ENCODE results near the gene GRPEL1. TPM values are rescaled to one million over a fixed set of nuclear protein-coding genes. Genes with fewer than 3 reads are reported as not detected.
A peak's percentile ranks its signal among the peaks of the same experiment; 100 is the strongest.

GRPEL1 gene
- total RNA-seq (2021) = 49.3 and 49.9 TPM in 2 replicates
- Bru-seq, nascent RNA = percentile 85 among the genes with signal in this experiment
- BruChase-seq, experiment 1, labeled RNA remaining after a 2-hour chase = percentile 83 among the genes with signal in this experiment
- percentile 92 among the genes with signal in this experiment for BruChase-seq, experiment 2, labeled RNA remaining after a 6-hour chase
- long read RNA-seq, transcript GRPEL1-201 (4 exons, 2,775 nt) = major isoform, 180 of 187 reads
- long read RNA-seq, partial matches to known transcripts = 0 of 187 reads
- long read RNA-seq, other reads (novel, unspliced or antisense) = 6 of 187 reads

DNA sequence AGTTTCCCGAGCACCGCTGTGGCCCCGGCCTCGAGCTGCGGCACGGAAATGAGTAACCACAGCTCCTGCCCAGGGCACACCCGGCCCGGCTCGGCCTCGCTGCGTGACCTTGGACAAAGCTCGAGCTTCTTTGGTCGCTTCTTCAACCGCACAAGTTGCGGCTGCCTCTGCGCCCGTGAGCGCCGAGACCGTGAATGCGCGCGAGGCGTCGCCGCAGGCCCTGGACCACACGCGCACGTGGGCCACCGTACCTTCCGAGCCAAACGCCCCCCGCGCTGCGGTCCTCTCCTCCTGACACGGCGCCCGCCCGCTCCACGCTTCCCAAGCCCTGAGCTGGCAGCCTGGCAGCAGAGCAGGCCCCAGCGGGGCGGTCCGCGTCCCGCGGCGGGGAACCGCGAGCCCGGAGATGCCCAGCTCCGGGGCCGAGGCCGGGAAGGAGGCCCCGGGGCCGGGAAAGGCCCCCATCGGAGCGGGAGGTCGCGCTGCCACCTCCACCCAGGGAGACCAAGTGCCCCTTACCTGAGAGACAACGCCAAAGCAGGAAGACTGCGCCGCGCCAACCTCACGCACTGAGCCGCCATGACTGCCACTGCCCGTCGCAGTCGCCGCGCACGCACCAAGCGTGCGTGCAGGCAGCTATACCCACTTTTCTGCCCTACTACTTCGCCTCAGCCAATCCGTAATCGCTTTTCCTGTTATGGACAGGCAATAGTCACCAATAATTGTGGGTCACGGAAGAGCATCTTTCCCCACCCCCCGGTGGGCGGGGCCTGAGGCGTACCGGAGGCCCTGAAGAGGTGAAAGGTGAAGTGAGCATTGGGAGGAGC, at the start of gene GRPEL1:
TSS of gene GRPEL1 (minus strand) at position 613 of the 827 bp plus-strand sequence. CDS start at position 581, 32 bp downstream.
- Histone ChIP-seq H3F3A (ENCODE audit: insufficient read depth, low read depth) (no peaks in the 10 kb centered on the region; the same call in 1 of the 2 replicates), H3K4me1 (replicated peaks; ENCODE audit: insufficient read depth) (peaks cover 13% of the 10 kb centered on the region), H3K9me3 (ENCODE audit: insufficient read depth, low read depth) (no peaks in the 10 kb centered on the region), H3K4me2 (peak within 1 kb of the TSS; percentile 94), H3K79me2 (ENCODE audit: low read depth) (peaks cover 34% of the 10 kb centered on the region), H3K36me3 (ENCODE audit: low read depth) (peaks cover 8% of the 10 kb centered on the region; the same call in 1 of the 2 replicates), H3K9me2 (ENCODE audit: insufficient read depth) (no peaks in the 10 kb centered on the region), H4K20me1 (ENCODE audit: insufficient read depth) (peaks cover 34% of the 10 kb centered on the region), H3K27ac (peak within 1 kb of the TSS; percentile 63), H3K4me3 (peak within 1 kb of the TSS; percentile 90), H2AFZ (peak within 1 kb of the TSS; percentile 97), H3K27me3 (ENCODE audit: insufficient read depth, low read depth) (no peaks in the 10 kb centered on the region)
- POLR2A ChIA-PET (ENCODE audit: unreplicated experiment) = interaction anchor here (0.5 to 1.0 kb wide), 10 partner anchors 17 to 686 kb away, joined by 3 to 9 read pairs (median 4); no protein-coding TSS in a partner anchor
- no peak for TF ChIP-seq EZH2 (IDR thresholded peaks at IDR 0.05; ENCODE audit: low read depth)
- TF ChIP-seq CTCF (conservative IDR thresholded peaks at IDR 0.05) = no peak
- peak; percentile 96 to 99 for DNase-seq
- intact Hi-C loops (cut with micrococcal nuclease; ENCODE audit: unreplicated experiment) = loop anchor here (1.0 to 5.0 kb wide), 4 partner anchors 24 to 285 kb away; partner anchors contain the start of genes KIAA0232 and TADA2B
- CTCF ChIA-PET = interaction anchor here (0.6 to 1.9 kb wide), 5 partner anchors 24 to 494 kb away, joined by 3 to 9 read pairs (median 3); partner anchors contain the start of gene TADA2B
- BruUV-seq (replicated peaks) = no TSS peak

GRCh38 chr4:7116705-7117104, 48.8 kb upstream of the GRPEL1 start:
- Histone ChIP-seq H4K20me1 (ENCODE audit: insufficient read depth) (no peaks in the 10 kb centered on the region), H3F3A (ENCODE audit: insufficient read depth, low read depth) (no peaks in the 10 kb centered on the region), H3K9me2 (ENCODE audit: insufficient read depth) (no peaks in the 10 kb centered on the region), H3K79me2 (ENCODE audit: low read depth) (no peaks in the 10 kb centered on the region), H3K36me3 (ENCODE audit: low read depth) (no peaks in the 10 kb centered on the region), H3K27me3 (ENCODE audit: insufficient read depth, low read depth) (peaks cover 25% of the 10 kb centered on the region), H3K9me3 (ENCODE audit: insufficient read depth, low read depth) (no peaks in the 10 kb centered on the region), H3K4me2 (no peak overlapping the region), H3K4me3 (no peak overlapping the region), H2AFZ (no peak overlapping the region), H3K27ac (no peak overlapping the region), H3K4me1 (replicated peaks; ENCODE audit: insufficient read depth) (no peaks in the 10 kb centered on the region)
- ChIA-PET POLR2A (ENCODE audit: unreplicated experiment) (no interaction called here), CTCF (no interaction called here)
- intact Hi-C loops (cut with micrococcal nuclease; ENCODE audit: unreplicated experiment) = no loop called here
- no peak for DNase-seq
- TF ChIP-seq CTCF (conservative IDR thresholded peaks at IDR 0.05) (no peak), EZH2 (IDR thresholded peaks at IDR 0.05; ENCODE audit: low read depth) (no peak)
- no TSS peak for BruUV-seq (replicated peaks)

DNA sequence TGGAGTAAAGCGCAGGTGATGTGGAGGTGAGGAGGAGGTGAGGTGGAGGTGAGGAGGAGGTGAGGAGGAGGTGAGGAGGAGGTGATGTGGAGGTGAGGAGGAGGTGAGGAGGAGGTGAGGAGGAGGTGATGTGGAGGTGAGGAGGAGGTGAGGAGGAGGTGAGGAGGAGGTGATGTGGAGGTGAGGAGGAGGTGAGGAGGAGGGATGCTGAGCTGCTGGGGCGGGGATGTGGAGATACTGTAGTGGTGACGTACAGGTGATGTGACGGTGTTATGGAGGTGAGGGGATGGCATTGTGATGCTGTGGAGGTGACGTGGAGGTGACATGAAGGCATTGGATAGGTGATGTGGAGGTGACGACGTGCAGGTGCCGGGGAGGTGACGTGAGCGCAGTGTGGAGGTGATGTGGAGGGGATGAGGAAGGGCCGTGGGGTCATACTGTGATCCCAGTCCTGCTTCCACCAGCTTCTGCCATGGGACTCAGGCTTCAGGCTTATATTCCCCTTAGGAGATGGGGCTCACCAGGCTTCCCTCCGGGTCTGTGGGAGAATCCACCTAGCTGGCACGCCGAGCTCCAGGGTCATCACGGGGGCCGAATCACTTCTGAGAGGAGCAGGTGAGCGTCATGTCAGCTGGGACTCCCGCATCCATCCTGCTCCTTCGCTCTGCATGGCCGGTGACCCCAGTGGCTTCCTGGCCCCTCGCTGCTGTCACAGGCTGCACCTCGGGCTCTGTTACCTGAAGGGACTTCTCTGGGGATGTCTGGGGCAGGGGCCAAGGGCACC, 47.9 kb upstream of the GRPEL1 start:
- ChIA-PET POLR2A (ENCODE audit: unreplicated experiment) (no interaction called here), CTCF (no interaction called here)
- no peak overlapping the region for H3K4me3 ChIP-seq
- intact Hi-C loops (cut with micrococcal nuclease; ENCODE audit: unreplicated experiment) = no loop called here
- no peaks in the 10 kb centered on the region for H3K9me3 ChIP-seq (ENCODE audit: insufficient read depth, low read depth)
- DNase-seq = no peak
- H3K4me2 ChIP-seq = no peak overlapping the region
- no peak overlapping the region for H3K27ac ChIP-seq
- no peaks in the 10 kb centered on the region for H4K20me1 ChIP-seq (ENCODE audit: insufficient read depth)
- no peaks in the 10 kb centered on the region for H3K4me1 ChIP-seq (replicated peaks; ENCODE audit: insufficient read depth)
- no peak overlapping the region for H2AFZ ChIP-seq
- H3K36me3 ChIP-seq (ENCODE audit: low read depth) = no peaks in the 10 kb centered on the region
- H3F3A ChIP-seq (ENCODE audit: insufficient read depth, low read depth) = no peaks in the 10 kb centered on the region
- H3K9me2 ChIP-seq (ENCODE audit: insufficient read depth) = no peaks in the 10 kb centered on the region
- TF ChIP-seq EZH2 (IDR thresholded peaks at IDR 0.05; ENCODE audit: low read depth) (no peak), CTCF (conservative IDR thresholded peaks at IDR 0.05) (no peak)
- H3K27me3 ChIP-seq (ENCODE audit: insufficient read depth, low read depth) = peaks cover 29% of the 10 kb centered on the region
- no peaks in the 10 kb centered on the region for H3K79me2 ChIP-seq (ENCODE audit: low read depth)
- BruUV-seq (replicated peaks) = no TSS peak
